HG03565 (cell line): ENCODE data around the gene OR5K3.

Source experiments
- ATAC-seq: cut with Tn5 transposase; IDR thresholded peaks from one replicate; pipeline ENCODE4 v1.9.1; 2021; ENCODE audit warnings: mild to moderate bottlenecking, moderate library complexity; ENCODE audit not compliant: unreplicated experiment

OR5K3 gene

DNA sequence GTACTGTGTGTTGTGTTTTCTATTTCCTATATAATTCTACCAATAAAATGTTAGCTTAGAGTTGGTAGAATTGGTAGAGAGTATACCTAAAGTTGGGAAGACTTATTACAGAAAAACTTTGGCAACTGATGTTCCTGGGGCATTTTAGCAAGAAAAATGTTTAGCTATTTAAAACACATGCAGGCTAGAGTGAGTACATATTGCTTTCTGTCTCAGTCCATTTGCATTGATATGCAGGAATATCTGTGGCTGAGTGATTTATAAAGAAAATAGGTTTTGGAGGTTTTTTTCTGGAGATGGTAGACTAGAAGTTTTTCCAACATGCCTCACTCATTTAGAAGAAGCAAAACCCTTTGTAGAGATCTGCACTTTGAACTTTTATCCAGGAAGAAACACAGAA, 42.1 kb downstream of the OR5K3 start:
- no peak for ATAC-seq

DNA sequence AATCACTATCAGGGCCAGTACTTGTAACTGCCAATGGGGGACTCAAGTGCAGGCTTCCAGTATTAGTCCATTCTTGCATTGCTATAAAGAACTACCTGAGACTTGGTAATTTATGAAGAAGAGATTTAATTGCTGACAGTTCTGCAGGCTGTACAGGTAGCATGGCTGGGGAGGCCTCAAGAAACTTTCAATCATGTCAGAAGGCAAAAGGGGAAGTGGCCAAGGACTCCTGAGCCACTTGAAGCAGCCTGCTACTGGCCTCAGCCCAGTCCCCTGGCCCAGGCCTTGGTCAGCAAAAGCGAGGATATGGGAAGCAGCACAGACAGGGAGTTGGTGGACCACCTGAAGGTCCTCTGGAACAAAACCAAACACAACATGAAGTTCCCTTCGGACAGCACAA, 43.3 kb downstream of the OR5K3 start:
- no peak for ATAC-seq

DNA sequence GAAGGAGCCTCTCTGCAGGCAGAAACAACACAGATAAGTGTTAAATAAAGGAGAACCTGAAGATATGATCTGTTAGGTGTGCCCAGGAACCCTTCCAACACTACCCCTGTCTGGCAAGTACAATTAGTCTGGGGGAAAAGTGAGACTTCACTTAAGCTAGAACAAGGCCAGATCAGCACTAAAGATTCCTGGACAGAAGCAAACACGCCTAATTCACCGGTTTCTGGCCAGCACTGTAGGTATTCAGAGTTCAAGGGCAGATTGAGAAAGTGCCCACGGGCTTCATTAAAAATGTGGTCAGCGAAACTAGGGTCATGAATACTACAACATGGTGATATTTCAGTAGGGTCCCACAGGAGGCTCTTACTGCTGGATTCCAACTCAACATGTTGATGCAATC, 43.9 kb downstream of the OR5K3 start:
- ATAC-seq: no peak

DNA sequence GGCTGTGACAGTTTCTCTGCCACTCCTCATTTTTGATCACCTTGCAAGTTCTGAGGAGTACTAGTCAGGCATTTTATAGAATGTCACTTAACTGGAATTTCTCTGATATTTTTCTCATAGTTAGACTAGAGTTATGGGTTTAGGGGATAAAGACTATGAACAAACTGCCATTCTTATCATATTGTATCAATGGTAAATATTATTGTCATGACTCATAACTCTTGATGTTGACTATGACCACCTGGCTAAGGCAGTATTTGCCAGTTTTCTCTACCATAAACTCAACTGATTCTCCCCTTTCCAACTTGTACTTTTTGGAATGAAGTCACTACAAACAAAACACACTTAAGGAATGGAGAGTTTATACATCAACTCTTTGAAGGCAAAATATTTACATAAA, 49.8 kb downstream of the OR5K3 start:
- no peak for ATAC-seq
